ENCODE results near the gene ATP6V1F.

ATP6V1F gene

DNA sequence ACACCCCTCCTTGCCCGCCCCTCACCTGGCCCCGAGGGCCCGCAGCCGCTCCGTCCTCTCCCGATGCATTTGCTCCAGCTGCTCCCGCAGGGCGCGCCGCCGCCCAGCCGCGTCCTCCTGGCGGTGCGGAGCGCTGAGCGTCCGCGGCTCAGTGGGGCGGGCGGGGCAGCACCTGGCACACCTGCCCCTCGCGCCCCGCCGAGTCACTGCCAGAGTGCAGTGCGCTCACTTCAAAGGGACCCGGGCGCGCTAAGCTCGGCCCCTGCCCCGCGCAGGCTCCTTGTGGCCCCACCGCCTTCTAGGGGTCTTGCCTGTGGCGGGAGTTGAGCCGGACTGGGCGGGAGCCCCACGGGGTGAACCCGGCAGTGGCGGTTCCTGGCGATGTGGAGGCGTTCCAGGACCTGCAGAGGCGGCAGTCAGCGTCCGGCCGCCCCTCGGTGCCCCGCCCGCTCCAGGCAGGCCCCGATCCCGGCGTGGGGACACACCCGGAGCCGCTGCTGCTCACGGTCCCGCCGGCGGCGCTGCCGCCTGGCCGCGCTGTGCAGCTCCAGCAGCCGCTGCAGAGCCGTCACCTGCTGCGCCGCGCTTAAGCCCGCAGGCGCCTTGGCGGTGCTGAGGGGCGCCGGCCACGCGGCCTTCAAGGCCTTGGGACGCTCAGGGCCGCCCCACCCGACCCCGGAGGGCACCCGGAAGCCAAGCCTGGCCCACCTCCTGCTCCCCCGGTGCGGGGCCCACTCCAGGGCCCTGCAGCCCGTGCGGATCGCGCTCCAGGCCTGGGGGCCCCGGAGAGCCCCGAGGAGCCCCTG, 6.7 kb downstream of the ATP6V1F start:
- FAIRE-seq, result no peak

DNA sequence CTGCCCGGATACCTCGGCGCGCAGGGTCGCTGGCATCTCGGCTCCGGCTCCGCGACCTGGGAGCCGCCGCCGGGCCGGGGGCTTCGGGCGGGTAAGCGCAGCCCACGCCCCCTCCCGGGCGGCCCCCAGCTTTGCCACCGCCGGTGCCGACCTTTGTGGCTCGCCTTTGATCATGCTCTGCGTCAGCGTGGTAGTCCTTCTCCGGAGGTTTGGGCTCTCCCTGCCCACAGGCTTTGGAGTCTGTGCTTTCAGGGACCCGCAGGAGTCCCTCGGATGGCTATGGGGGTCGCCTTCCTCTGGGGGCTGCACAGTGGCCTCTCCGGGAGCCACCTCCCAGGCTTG, 7.3 kb downstream of the ATP6V1F start:
- no peak for FAIRE-seq

DNA sequence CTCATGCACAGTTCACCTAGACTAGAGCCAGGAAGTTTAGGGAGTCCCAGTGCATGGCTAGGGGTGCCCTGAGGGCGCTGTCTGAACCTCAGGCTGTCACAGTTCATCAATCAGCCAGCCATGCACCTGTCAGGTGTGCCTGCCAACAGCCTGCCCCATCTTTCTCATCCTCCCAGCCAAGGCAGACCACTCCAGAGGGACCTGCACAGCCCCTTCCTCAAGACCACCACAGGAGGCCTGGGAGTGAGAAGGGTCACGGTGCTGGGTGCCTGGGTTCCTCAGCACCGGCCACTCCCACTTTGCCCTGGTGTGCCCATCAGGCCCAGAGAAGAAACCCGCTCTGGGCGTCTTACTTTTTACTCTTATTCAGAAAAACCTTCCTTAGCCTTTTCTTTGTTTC, 8.4 kb downstream of the ATP6V1F start:
- no peak for FAIRE-seq

DNA sequence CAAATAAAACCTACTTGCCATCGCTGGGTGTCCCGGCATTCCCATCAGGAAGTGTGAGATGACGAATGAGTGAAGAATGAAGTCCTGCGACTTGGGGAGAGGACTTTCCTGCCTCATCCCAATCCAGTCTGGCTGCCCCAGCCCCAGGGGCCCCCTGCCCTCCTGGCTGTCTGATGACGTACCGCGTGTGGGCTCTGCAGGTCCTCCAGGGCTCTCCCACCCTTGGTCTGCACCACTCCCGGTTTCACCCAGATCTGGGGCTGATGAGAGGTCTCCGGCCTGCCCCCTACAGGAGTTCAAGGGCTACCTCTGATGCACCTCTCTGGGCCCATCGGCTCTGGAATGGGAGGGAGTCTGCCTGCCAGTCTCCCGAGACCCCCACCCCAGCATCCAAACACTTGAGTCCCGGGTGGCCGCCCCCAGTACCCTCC, 9.8 kb downstream of the ATP6V1F start:
- FAIRE-seq, result no peak

DNA sequence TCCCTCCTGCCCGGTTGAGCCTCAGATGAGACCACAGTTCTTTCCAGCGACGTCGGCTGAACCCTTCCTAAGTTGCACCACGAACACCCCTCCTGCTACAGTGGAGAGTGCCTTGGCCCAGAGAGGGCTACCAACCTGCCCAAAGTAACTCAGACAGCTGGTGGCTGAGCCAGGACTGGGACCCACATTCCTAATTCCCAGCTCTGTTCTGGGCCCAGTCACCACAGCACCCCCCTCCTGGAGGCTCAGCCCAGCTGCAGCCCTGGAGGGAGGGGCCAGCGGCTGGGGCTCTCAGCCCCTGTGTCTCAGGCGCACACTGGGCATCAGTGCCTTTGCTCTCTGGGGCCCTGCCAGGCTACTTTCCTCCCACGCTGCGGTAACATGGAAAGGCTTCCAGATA, 10.6 kb downstream of the ATP6V1F start:
- FAIRE-seq, result no peak

DNA sequence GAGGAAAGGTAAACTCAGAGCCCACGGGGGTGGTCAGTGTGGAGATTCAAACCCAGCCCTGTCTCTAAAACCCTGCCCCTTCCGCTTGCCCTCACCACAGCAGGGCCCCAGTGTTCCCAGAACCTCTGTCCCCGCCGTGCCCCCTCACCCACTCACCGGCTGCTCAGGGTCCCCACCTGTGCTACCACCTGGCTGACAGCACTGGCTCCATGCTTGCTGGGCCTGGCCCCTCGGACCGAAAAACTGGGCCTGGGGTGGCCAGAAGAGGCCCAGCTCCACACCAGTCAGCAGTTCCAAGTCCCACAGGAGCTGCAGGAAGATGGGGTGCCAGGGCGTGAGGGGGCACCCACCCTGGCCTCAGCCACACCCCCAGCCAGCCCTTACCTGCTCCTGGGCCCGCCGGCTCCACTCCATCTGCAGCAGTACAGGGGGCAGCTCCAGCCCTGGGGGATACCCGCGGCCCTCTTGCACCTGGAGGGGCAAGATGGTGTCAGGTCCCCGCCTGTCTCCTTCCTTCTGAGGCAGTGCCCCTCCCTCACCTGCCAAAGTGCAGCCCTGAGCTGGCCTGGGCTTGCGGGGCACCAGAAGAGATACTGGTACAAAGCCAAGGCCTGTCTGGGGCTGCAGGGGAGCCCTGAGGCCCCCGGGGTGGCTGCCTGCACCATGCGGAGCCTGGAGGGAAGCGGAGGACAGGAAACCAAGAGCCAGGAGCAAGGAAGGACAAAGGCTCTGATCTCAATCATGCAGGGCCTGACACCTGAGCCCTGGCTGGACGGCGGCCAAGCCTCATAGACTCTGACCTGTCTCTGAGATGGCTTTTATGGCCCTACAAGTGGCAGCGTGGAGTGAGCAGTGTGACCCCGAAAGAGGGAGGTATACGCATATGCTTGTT, 11.7 kb downstream of the ATP6V1F start:
- FAIRE-seq, result no peak

DNA sequence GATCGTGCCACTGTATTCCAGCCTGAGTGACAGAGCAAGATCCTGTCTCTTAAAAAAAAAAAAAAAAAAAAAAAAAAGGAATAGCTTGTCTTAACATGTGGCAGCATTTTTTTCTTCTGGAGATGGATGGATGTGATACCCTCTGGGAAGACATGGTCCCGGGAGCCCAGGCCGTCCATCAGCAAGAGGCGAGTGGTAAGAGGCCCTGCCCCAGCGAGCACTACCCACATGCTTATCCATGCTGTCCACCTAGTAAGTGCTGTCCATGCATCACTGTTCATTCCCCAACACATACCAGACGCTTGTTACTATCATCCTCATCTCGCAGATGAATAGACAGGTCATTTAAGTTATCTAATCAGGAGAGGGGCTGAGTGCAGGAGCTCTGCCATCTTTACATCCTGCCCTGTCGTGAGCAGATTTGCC, 12.9 kb downstream of the ATP6V1F start:
- no peak for FAIRE-seq

DNA sequence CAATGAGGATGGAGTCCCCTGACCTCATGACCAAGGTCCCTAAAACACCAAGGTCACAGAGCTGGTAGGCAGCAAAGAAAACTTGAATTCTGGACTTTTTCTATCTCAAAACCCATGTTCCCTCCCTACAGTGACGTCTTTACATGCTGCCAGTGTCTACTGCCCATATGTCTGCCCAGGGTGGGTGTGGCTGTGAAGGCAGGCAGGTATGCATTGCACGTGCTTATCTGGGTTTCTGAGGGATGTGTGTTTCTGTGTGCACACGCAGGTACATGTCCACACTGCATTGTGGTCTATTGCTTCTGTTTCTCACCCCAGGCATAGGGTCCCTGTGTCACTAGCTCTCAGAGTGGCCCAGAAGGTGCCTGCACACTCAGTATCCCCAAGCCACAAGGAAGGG, 13.5 kb downstream of the ATP6V1F start:
- no peak for FAIRE-seq

DNA sequence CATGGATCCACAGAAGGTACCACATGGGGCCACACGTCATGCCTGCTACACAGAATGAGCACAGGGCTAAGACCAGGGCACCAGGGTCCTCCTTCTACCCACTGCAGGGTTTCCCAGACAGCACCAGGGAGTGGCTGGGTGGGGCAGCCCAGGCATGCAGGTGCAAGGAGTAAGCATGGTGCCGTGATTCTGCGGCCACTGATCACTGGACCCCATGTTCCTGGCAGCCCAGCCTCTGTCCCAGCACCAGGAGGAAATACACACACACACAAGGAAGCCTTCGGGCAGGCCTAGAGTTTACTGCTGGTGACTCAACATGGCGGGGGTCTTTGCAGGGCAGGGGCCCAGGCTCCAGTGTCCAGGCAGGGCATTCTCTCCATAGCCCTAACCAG, 13.9 kb downstream of the ATP6V1F start:
- no peak for FAIRE-seq

DNA sequence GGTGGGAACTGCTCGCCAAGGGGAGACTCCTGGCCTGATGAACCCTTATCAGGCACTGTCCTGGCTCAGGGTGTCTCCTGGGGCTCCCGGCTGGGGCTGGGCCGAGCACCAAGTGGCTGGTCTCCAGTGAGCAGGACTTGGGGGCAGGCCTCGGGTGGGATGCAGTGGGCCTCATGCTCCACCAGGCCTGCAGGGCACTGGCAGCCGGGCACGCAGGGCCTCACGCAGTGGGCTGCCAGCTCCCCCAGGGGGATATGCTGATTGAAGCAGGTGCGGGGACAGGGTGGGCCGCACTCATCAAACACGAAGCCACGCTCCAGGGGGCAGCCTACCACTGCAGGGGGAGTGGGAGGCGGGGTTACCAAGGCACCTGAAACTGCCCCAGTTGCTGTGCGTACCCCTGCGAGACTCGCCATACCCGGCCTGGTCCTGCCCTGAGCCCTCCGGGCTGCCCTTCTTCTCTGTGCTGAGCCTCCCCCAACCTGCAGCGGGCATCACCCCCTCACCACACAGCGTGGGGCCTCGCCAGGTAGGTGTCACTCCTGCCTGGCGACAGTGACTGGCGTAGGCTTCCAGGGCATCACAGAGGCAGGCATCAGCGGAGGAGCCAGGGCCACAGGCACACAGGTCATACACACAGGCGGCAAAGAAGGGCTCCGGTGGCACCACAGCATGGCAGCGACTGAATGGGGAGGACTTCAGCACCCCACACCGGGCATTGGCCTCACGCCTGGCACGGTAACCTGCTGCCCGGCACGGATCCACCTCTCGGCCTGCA, 14.5 kb downstream of the ATP6V1F start:
- FAIRE-seq, result no peak

DNA sequence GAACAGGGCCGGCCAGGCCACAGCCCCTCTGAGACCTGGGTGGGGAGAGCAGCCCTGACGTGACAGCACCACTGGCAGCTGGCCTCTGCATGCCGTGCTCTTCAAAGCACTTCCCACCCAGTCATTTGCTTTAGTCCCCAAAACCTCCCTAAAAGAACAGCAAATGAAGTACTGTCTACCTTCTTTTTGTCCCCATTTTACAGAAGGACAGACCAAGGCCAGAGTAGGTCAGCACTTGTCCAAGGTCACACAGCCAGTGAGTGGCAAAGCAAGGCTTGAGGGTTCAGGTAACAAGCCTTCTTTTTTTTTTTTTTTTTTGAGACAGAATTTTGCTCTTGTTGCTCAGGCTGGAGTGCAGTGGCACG, 15.1 kb downstream of the ATP6V1F start:
- no peak for FAIRE-seq

DNA sequence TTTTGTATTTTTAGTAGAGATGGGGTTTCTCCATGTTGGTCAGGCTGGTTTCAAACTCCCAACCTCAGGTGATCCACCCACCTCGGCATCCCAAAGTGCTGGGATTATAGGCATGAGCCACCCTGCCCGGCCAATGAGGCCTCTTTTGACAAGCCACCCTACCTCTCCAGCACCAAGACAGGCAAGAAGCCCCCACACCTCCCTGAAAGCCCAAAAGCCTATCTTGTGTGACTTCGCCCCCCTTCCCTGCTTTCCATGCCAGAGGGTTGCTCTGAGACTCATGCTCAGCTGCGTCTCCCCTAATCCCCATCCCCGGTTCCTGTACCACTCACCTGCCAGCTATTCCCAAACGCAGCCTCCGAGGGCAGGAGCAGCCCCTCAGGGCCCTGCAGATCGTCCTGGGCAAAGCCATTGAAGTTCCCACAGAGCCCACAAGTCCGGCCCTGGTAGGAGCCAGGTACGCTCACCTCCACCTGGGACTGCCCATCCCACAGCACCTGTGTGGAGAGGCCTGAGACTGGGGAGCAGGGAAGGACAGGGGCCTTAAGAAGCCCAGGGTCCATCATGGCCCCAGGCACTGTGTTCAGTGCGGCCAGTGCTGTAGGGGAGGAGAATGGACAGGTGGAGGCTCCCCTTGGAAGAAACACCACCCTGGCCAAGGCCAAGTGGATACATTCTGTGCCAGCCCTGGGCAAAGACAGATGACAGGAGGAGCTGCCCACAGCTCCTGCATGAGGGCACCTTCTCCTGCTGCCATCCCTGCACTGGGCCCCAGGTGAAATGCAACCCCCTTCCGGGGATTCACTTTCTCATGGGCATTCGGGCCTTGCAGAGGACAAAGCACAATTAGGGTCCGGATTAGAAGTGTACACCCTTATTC, 15.8 kb downstream of the ATP6V1F start:
- no peak for FAIRE-seq

DNA sequence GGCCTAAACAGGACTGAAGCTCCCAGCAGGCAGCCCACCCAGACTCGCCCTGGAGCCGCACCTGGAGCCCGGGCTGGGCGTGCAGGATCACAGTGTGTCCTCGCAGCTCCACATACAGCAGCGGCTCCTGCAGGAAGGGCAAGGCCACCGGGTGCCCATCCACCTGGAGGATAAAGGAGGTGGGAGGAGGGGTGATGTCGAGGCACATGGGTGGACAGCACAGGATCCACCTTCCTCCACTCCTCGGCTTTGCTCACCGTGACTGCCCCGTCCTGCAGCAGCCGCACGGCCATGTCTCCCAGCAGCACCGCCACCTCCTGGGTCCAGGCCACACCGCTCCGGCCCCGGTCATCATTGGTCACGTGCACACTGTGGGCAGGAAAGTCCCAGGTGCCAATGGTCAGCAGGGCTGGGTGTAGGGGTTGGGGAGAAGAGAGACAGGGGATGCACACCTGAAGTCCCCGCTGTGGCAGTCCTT, 16.8 kb downstream of the ATP6V1F start:
- FAIRE-seq, result no peak

DNA sequence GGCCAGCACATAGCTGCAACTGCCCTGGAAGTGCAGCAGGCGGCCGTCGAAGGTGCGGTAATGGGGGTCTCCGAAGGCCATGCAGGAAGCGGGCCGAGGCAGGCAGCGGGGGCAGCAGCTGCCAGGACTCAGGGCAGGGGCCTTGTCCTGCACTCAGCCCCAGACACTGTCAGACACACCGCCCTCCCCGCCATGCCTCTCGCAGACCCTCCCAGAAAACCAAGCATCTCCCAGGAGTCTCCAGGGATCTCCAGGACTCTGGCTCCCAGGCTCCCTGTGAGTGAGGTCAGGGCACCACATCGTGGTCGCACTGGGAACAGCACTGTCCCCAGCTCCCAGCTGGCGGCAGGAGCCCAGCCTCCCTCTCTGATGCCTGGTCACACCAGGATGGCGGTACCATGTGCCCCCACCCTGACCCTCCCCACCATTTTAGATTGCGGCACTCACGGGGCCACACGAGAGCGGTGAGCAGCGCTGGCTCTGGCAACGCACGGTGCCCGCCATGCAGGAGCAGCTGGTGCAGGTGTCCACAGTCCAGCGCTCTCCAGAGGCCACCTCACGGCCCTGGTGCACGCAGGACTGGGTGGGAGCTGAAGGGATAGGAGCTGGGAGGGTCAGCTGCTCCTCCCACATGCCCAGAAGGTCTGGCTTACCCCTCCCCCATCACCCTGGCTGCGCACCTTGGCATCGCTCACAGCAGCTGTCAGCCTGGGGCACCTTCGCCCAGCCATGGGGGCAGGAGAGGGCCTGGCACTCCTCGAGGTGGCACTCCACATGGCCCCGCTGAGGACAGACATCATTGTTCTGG, 17.5 kb downstream of the ATP6V1F start:
- FAIRE-seq, result no peak

DNA sequence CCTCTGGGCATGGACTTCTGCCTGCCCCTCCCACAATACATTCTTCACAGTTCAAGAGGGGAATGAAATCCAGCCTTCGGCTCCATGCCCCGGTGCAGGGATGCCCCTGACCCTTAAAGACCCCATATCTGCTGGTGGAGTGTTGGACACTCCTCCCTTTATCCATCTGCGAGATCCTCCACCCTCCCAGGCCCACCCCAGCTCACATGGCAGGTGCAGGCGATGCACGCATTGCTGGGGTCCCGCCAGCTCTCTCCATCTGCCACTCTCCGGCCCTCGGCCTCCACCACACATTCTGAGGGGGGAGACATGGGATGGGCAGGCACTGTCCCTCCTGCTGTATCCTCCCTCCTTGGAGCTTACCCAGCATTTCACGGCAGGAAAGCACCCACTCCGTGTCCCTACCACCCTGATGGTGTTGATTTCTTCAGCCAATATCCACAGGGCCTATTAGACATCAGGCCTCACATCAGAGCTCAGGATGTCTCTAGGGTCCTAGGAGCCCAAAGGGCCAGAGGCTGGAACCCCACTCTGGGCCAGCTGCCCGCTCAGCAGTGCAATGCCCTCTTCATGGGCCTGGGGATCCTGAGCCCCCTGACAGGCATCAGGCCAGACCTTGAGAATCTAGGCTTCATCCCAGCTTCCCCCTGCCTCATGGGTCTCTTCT, 18.3 kb downstream of the ATP6V1F start:
- FAIRE-seq, result no peak

DNA sequence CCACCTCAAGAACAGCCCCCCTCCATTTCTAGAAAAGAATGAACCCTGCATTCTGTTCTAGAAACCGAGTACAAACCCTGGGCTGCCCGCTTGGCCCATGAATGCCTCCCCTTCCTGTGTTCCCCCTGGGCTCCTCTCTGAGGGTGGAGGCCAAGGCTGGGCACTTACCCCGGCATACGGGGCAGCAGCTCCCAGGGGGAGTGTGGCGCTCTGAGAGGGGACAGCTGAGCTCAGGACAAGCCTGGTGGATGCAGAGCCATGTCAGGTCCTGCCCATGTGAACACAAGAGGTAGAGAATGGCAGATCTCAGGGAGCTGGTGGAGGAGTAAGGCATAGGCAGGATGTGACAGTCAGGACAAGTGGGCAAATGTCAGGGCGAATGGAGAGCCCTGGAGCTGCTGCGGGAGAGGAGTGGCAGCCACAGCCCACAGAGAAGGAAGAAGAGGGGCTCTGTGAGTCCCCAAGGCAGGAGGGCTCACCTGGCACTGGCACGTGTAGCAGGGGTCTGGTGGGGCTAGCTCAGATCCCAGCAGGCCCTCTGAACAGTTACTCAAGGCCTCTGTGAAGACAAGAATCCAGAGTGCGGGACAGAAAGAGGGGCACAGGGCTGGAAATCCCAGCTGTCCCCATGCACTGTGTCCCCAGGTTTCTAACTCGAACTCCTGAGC, 18.9 kb downstream of the ATP6V1F start:
- FAIRE-seq, result no peak

DNA sequence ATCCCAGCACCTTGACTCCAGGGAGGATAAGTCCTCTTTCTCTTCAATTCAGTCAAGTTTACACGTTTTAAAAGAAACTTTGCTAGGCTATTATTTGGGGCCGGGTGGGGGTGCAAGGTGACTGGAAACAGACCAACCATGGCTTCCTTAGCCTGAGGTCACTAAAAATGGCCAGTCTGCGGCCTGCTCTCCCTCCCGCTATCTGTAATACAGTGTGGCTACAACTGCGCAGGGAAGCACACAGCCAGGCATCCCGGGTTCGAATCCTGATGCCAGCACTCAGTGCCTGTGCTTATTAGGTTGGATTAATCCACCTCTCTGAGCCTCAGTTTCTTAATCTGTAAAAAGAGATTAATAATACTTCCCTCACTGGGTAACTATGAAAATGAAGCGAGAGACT, 19.5 kb downstream of the ATP6V1F start:
- no peak for FAIRE-seq

DNA sequence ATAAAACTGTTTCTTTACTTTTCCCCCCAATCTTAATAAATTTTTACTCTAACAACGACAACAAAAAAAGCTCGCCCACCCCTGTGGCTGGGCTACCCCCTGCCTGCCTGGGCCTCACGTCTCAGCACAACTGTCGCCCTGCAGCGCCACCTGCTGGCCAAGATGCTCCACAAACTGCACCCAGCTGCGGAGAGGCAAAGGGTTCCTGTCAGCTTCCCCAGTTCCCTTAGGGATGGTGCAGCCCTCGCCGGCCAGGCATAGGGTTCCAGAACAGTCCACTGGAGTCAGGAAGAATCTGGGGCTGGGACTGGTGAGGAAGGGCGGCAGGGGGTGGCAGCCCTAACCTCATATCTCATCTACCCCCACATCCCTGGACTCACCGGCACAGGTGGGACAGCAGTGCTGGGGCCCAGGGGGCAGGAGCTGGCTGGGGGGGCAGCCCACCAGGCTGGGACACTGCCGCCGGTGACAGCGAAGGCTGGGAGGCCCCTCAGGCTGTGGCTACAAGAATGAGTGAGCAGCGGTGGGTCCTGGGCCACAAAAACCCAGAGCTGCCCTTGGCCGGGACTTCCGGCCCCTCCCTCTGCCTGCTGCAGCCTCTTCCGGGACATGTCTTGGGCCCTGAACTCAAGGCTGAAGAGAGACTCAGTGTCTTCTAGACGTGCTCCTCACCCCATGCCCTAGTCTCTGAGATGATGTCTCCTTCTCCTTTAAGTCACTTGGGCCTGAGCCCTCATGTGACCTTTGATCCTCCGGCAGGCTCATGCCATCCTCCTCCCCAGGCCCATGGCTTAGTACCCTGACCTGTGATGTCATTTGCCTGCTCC, 21.2 kb downstream of the ATP6V1F start:
- no peak for FAIRE-seq
